H9 (cell line): ENCODE measurements around the gene SNX17. TPM values are rescaled to one million over a fixed set of nuclear protein-coding genes. Genes with fewer than 3 reads are reported as not detected.
A peak's percentile ranks its signal among the peaks of the same experiment; 100 is the strongest.

ENCODE experiments used
- DNase-seq: peaks from one replicate; pipeline ENCODE4 v3.0.0-alpha.2; 2017
- H2AFZ ChIP-seq: one replicate; pipeline ENCODE4 v1.6.1; 2013; ENCODE audit warnings: mild to moderate bottlenecking, low read length, control low read depth, moderate library complexity
- H2AK5ac ChIP-seq: 2 replicates; pipeline ENCODE4 v1.6.1; 2013; ENCODE audit warnings: low read length, control low read depth, mixed read lengths; ENCODE audit not compliant: insufficient read length
- H2BK120ac ChIP-seq: one replicate; pipeline ENCODE4 v1.6.1; 2013; ENCODE audit warnings: low read depth, mild to moderate bottlenecking, low read length, control low read depth, inconsistent platforms; ENCODE audit not compliant: poor library complexity, severe bottlenecking
- H2BK12ac ChIP-seq: 2 replicates; pipeline ENCODE4 v1.6.1; 2013; ENCODE audit warnings: low read length, control low read depth, mixed read lengths, low read depth; ENCODE audit not compliant: insufficient read length
- H2BK15ac ChIP-seq: 2 replicates; pipeline ENCODE4 v1.6.1; 2013; ENCODE audit warnings: low read depth, low read length, control low read depth
- H2BK20ac ChIP-seq: one replicate; pipeline ENCODE4 v1.6.1; 2013; ENCODE audit warnings: low read depth, mild to moderate bottlenecking, low read length, control low read depth, inconsistent platforms; ENCODE audit not compliant: poor library complexity, severe bottlenecking
- H2BK5ac ChIP-seq: 2 replicates; pipeline ENCODE4 v1.6.1; 2013; ENCODE audit warnings: low read length, control low read depth, mixed read lengths; ENCODE audit not compliant: insufficient read length
- H3K14ac ChIP-seq: 2 replicates; pipeline ENCODE4 v1.6.1; 2013; ENCODE audit warnings: low read length, control low read depth; ENCODE audit not compliant: insufficient read depth
- H3K18ac ChIP-seq: 2 replicates; pipeline ENCODE4 v1.6.1; 2013; ENCODE audit warnings: low read depth, mild to moderate bottlenecking, mixed read lengths, low read length, control low read depth; ENCODE audit not compliant: insufficient read length
- H3K23ac ChIP-seq: 2 replicates; pipeline ENCODE4 v1.6.1; 2013; ENCODE audit warnings: low read length, control low read depth, mixed read lengths, low read depth; ENCODE audit not compliant: insufficient read length
- H3K23me2 ChIP-seq: 2 replicates; pipeline ENCODE4 v1.6.1; 2013; ENCODE audit warnings: low read depth, mild to moderate bottlenecking, mixed read lengths, low read length, control low read depth; ENCODE audit not compliant: insufficient read length, poor library complexity, severe bottlenecking
- H3K27ac ChIP-seq: 2 replicates; pipeline ENCODE4 v1.5.1; 2013; ENCODE audit warnings: low read length, control low read depth, mixed read lengths, low read depth; ENCODE audit not compliant: insufficient read length
- H3K27me3 ChIP-seq: 2 replicates; pipeline ENCODE4 v1.6.1; 2013; ENCODE audit warnings: low read length, control low read depth, inconsistent platforms; ENCODE audit not compliant: insufficient read depth
- H3K4ac ChIP-seq: 2 replicates; pipeline ENCODE4 v1.6.1; 2013; ENCODE audit warnings: low read depth, mild to moderate bottlenecking, control low read depth, inconsistent platforms, low read length, moderate library complexity
- H3K4me1 ChIP-seq: 2 replicates; pipeline ENCODE4 v1.6.1; 2013; ENCODE audit warnings: low read length, control low read depth, inconsistent platforms; ENCODE audit not compliant: insufficient read depth
- H3K4me2 ChIP-seq: 2 replicates; pipeline ENCODE4 v1.6.1; 2013; ENCODE audit warnings: low read length, control low read depth, mixed read lengths; ENCODE audit not compliant: insufficient read length, insufficient read depth
- H3K56ac ChIP-seq: 2 replicates; pipeline ENCODE4 v1.6.1; 2013; ENCODE audit warnings: low read depth, mild to moderate bottlenecking, mixed read lengths, low read length, control low read depth; ENCODE audit not compliant: insufficient read length
- H3K79me1 ChIP-seq: 2 replicates; pipeline ENCODE4 v1.6.1; 2013; ENCODE audit warnings: low read depth, mild to moderate bottlenecking, moderate library complexity, low read length, control low read depth, inconsistent platforms; ENCODE audit not compliant: insufficient read depth, poor library complexity, severe bottlenecking
- H3K79me2 ChIP-seq: 2 replicates; pipeline ENCODE4 v1.6.1; 2013; ENCODE audit warnings: low read length, control low read depth, inconsistent platforms; ENCODE audit not compliant: insufficient read depth
- H3K9ac ChIP-seq: 2 replicates; pipeline ENCODE4 v1.6.1; 2013; ENCODE audit warnings: low read length, control low read depth, mixed read lengths; ENCODE audit not compliant: insufficient read length; ENCODE audit errors: extremely low read depth
- H3K9me3 ChIP-seq: one replicate; pipeline ENCODE4 v1.6.1; 2013; ENCODE audit warnings: low read depth, low read length, inconsistent platforms; ENCODE audit not compliant: control insufficient read depth
- H3T11ph ChIP-seq: one replicate; pipeline ENCODE4 v1.6.1; 2013; ENCODE audit warnings: mild to moderate bottlenecking, low read length, control low read depth, inconsistent platforms
- H4K20me1 ChIP-seq: one replicate; pipeline ENCODE4 v1.6.1; 2013; ENCODE audit not compliant: control insufficient read depth, insufficient read length, insufficient read depth
- H4K5ac ChIP-seq: 2 replicates; pipeline ENCODE4 v1.6.1; 2013; ENCODE audit warnings: low read depth, mild to moderate bottlenecking, mixed read lengths, low read length, control low read depth; ENCODE audit not compliant: insufficient read length
- H4K8ac ChIP-seq: replicated peaks from 2 replicates; pipeline ENCODE4 v1.6.1; 2013; ENCODE audit warnings: low read length, control low read depth, mixed read lengths, low read depth; ENCODE audit not compliant: insufficient read length
- H4K91ac ChIP-seq: 2 replicates; pipeline ENCODE4 v1.6.1; 2013; ENCODE audit warnings: low read depth, mild to moderate bottlenecking, moderate library complexity, mixed read lengths, low read length, control low read depth; ENCODE audit not compliant: insufficient read length
- H3K27ac Mint-ChIP-seq, 3 experiments: 2 replicates in 2 of 3; 3 replicates in 1 of 3; pipeline ENCODE4 v1.8.0; 2020 to 2021; ENCODE audit warnings: mixed read lengths in 3 of 3, mild to moderate bottlenecking in 1 of 3, moderate library complexity in 1 of 3
- H3K27me3 Mint-ChIP-seq: 2 replicates; pipeline ENCODE4 v1.8.0; 2021; ENCODE audit warnings: low read depth, mild to moderate bottlenecking, moderate library complexity, mixed read lengths
- H3K36me3 Mint-ChIP-seq, 3 experiments: 2 replicates in 2 of 3; 3 replicates in 1 of 3; pipeline ENCODE4 v1.8.0; 2020 to 2021; ENCODE audit warnings: low read depth in 3 of 3, mixed read lengths in 3 of 3; ENCODE audit not compliant: insufficient read depth in 1 of 3
- H3K4me1 Mint-ChIP-seq, 2 experiments: 2 replicates each; pipeline ENCODE4 v1.8.0; 2020; ENCODE audit warnings: mixed read lengths in 2 of 2
- H3K4me3 Mint-ChIP-seq, 2 experiments: 2 replicates in 1 of 2; 3 replicates in 1 of 2; pipeline ENCODE4 v1.8.0; 2020 to 2021; ENCODE audit warnings: mild to moderate bottlenecking in 2 of 2, mixed read lengths in 2 of 2, moderate library complexity in 1 of 2
- H3K9me3 Mint-ChIP-seq, 2 experiments: 2 replicates in 1 of 2; 3 replicates in 1 of 2; pipeline ENCODE4 v1.8.0; 2020; ENCODE audit warnings: mild to moderate bottlenecking in 2 of 2, mixed read lengths in 2 of 2, moderate library complexity in 1 of 2
- CTCF ChIP-seq: fragments of 200-600 bp; sonication (generic); conservative IDR thresholded peaks from 3 replicates; pipeline ENCODE4 v1.8.0; 2021; ENCODE audit warnings: antibody characterized with exemption, mild to moderate bottlenecking
- WGBS: extraction: QIAGEN DNeasy Blood & Tissue Kit; methylation state at CpG from one replicate; pipeline ENCODE4 v1.1.7; 2013; ENCODE audit warnings: missing lambda C conversion rate, low lambda C conversion rate, mixed read lengths; ENCODE audit not compliant: insufficient read length; ENCODE audit errors: extremely low coverage; 5-methylcytosine and 5-hydroxymethylcytosine counted together
- total RNA-seq: library from RNA; stranded (reverse); gene quantifications from 2 replicates; pipeline ENCODE4 v1.2.1, GENCODE V29; 2021

The SNX17 gene
- total RNA-seq, 1 experiment from 2014 or later, result 81.1 TPM

- H3K56ac ChIP-seq, result no peak overlapping the region
- H3K9me3 ChIP-seq, result no peaks in the 10 kb centered on the region
- no peak overlapping the region for H2BK5ac ChIP-seq
- no peak overlapping the region for H3K18ac ChIP-seq
- Mint-ChIP-seq H3K9me3 (peaks cover 4 to 11% of the 10 kb centered on the region in 2 experiments; a peak in 2 of 5 replicates), H3K4me1 (peaks cover 18 to 20% of the 10 kb centered on the region in 2 experiments), H3K36me3 (peaks cover 4 to 28% (median 20%) of the 10 kb centered on the region in 3 experiments; a peak in 6 of 7 replicates), H3K27me3 (no peaks in the 10 kb centered on the region; the same call in 1 of the 2 replicates), H3K27ac (peak overlapping the region; percentile 61 to 93 (median 87); a peak in 4 of 7 replicates), H3K4me3 (peak overlapping the region; percentile 89 to 93)
- no peak overlapping the region for H2BK12ac ChIP-seq
- no peak overlapping the region for H3K4ac ChIP-seq
- DNase-seq, result no peak
- no peaks in the 10 kb centered on the region for H3K27me3 ChIP-seq
- no peak overlapping the region for H4K5ac ChIP-seq
- no peak overlapping the region for H2BK20ac ChIP-seq
- H2AFZ ChIP-seq, result no peak overlapping the region
- no peak overlapping the region for H3K23ac ChIP-seq
- H4K8ac ChIP-seq, result no peak overlapping the region
- peak overlapping the region; percentile 74 for H3K4me2 ChIP-seq
- H2BK120ac ChIP-seq, result no peak overlapping the region
- no CpG with 5 or more reads among the region's 33 CpGs for WGBS
- TF ChIP-seq CTCF, result no peak
- H3K79me2 ChIP-seq, result peaks cover 34% of the 10 kb centered on the region; the same call in 1 of the 2 replicates
- H3K4me1 ChIP-seq, result no peaks in the 10 kb centered on the region
- H3K23me2 ChIP-seq, result peaks cover 9% of the 10 kb centered on the region
- peak overlapping the region; percentile 49 for H3K14ac ChIP-seq
- no peak overlapping the region for H3T11ph ChIP-seq
- H4K91ac ChIP-seq, result no peak overlapping the region
- H2BK15ac ChIP-seq, result no peak overlapping the region
- H2AK5ac ChIP-seq, result no peak overlapping the region
- H3K9ac ChIP-seq, result peak overlapping the region; percentile 86
- no peaks in the 10 kb centered on the region for H4K20me1 ChIP-seq
- peaks cover 3% of the 10 kb centered on the region for H3K79me1 ChIP-seq
- no peak overlapping the region for H3K27ac ChIP-seq
Measured at GRCh38 chr2:27408601-27409320, 38.3 kb downstream of the SNX17 start.
